ENCODE data around the gene HOXC10. TPM values are rescaled to one million over a fixed set of nuclear protein-coding genes. Genes with fewer than 3 reads are reported as not detected.

HOXC10 gene
- total and polyA plus RNA-seq, 12 donors, result 0.34 to 4.5 (median 1.5) TPM; not detected in 3

- no peaks in the 10 kb centered on the region for H3K9me3 ChIP-seq (replicated peaks in 1 of 3)
- TF ChIP-seq CTCF (IDR thresholded peaks at IDR 0.05) (no peak), POLR2A (IDR thresholded peaks at IDR 0.05) (no peak)
- H3K27ac ChIP-seq, result peak overlapping the region in 2 of 5 donors; percentile 72 to 87
- H3K4me3 ChIP-seq, result peak overlapping the region in 1 of 4 donors; percentile 53
- DNase-seq, result no peak
- no peaks in the 10 kb centered on the region for H3K36me3 ChIP-seq (replicated peaks in 1 of 2)
- H3K27me3 ChIP-seq, result no peaks in the 10 kb centered on the region
- WGBS, 4 donors, result 50 to 60% (median 53%) methylated on average over 17 of the region's 17 CpGs
- peaks cover 3 to 8% of the 10 kb centered on the region in 2 donors for H3K4me1 ChIP-seq (replicated peaks in 1 of 2)
- intact Hi-C loops (cut with DNase I), result no loop called here
Measured at GRCh38 chr12:54010972-54011664, 26.2 kb downstream of the HOXC10 start.

- H3K27ac ChIP-seq, result peak overlapping the region in 1 of 5 donors; percentile 21
- peaks cover 3 to 8% of the 10 kb centered on the region in 2 donors for H3K4me1 ChIP-seq (replicated peaks in 1 of 2)
- no peak for DNase-seq
- no peaks in the 10 kb centered on the region for H3K27me3 ChIP-seq
- WGBS, 4 donors, result 64 to 71% (median 68%) methylated on average over 14 of the region's 14 CpGs
- H3K36me3 ChIP-seq (replicated peaks in 1 of 2), result no peaks in the 10 kb centered on the region
- intact Hi-C loops (cut with DNase I), result no loop called here
- TF ChIP-seq CTCF (IDR thresholded peaks at IDR 0.05) (no peak), POLR2A (IDR thresholded peaks at IDR 0.05) (no peak)
- no peaks in the 10 kb centered on the region for H3K9me3 ChIP-seq (replicated peaks in 1 of 3)
- peak overlapping the region in 1 of 4 donors; percentile 53 for H3K4me3 ChIP-seq
Measured at GRCh38 chr12:54011665-54012532, 27.0 kb downstream of the HOXC10 start.

GRCh38 chr12:54012631-54013409 lies 27.9 kb downstream of the HOXC10 start:
- H3K27me3 ChIP-seq, result no peaks in the 10 kb centered on the region
- 58 to 83% (median 66%) methylated on average over 6 of the region's 6 CpGs for WGBS, 4 donors
- H3K9me3 ChIP-seq (replicated peaks in 1 of 3), result no peaks in the 10 kb centered on the region
- H3K4me3 ChIP-seq, result no peak overlapping the region
- no peak for DNase-seq
- no peaks in the 10 kb centered on the region for H3K36me3 ChIP-seq (replicated peaks in 1 of 2)
- H3K27ac ChIP-seq, result peak overlapping the region in 3 of 5 donors; percentile 0 to 60 (median 30)
- intact Hi-C loops (cut with DNase I), result no loop called here
- TF ChIP-seq CTCF (IDR thresholded peaks at IDR 0.05) (no peak), POLR2A (IDR thresholded peaks at IDR 0.05) (no peak)
- H3K4me1 ChIP-seq (replicated peaks in 1 of 2), result peaks cover 0 to 8% of the 10 kb centered on the region in 2 donors

Data from adrenal gland (tissue), 12 donors.